ENCODE data around the gene AGRP.

- no peak for TF ChIP-seq RFX5 (IDR thresholded peaks at IDR 0.05; ENCODE audit: low read depth, low read length)
- TF ChIP-seq, protein P1, sequence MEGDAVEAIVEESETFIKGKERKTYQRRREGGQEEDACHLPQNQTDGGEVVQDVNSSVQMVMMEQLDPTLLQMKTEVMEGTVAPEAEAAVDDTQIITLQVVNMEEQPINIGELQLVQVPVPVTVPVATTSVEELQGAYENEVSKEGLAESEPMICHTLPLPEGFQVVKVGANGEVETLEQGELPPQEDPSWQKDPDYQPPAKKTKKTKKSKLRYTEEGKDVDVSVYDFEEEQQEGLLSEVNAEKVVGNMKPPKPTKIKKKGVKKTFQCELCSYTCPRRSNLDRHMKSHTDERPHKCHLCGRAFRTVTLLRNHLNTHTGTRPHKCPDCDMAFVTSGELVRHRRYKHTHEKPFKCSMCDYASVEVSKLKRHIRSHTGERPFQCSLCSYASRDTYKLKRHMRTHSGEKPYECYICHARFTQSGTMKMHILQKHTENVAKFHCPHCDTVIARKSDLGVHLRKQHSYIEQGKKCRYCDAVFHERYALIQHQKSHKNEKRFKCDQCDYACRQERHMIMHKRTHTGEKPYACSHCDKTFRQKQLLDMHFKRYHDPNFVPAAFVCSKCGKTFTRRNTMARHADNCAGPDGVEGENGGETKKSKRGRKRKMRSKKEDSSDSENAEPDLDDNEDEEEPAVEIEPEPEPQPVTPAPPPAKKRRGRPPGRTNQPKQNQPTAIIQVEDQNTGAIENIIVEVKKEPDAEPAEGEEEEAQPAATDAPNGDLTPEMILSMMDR (conservative IDR thresholded peaks at IDR 0.05; ENCODE audit: low read depth, low read length): no peak
- no peak for TF ChIP-seq POLR2A (IDR thresholded peaks at IDR 0.05; ENCODE audit: low read depth, low read length)
- no peak for TF ChIP-seq CEBPB (IDR thresholded peaks at IDR 0.05; ENCODE audit: low read depth, low read length)
- TF ChIP-seq MAZ (IDR thresholded peaks at IDR 0.05; ENCODE audit: borderline replicate concordance, low read depth, low read length): no peak
- no peak for TF ChIP-seq MXI1 (IDR thresholded peaks at IDR 0.05; ENCODE audit: borderline replicate concordance, low read depth, low read length)
- TF ChIP-seq MAFK (IDR thresholded peaks at IDR 0.05; ENCODE audit: low read depth, low read length): no peak
- no peak for TF ChIP-seq BHLHE40 (IDR thresholded peaks at IDR 0.05; ENCODE audit: low read depth, low read length)
- no peak for TF ChIP-seq SMC3 (IDR thresholded peaks at IDR 0.05; ENCODE audit: low read depth, low read length)
- TF ChIP-seq RCOR1 (IDR thresholded peaks at IDR 0.05; ENCODE audit: insufficient replicate concordance, low read length): no peak
- no peak for TF ChIP-seq FOS (IDR thresholded peaks at IDR 0.05; ENCODE audit: low read depth, low read length)
- no peak for TF ChIP-seq CHD1 (IDR thresholded peaks at IDR 0.05; ENCODE audit: low read depth, low read length)
- no peak for TF ChIP-seq RAD21 (IDR thresholded peaks at IDR 0.05; ENCODE audit: low read length)
- TF ChIP-seq ELK1 (IDR thresholded peaks at IDR 0.05; ENCODE audit: borderline replicate concordance, low read depth, low read length): no peak
Measured at GRCh38 chr16:67461600-67462278, 21.6 kb downstream of the AGRP start.
